ENCODE measurements around the gene GRIK2.

- no peak for TF ChIP-seq EZH2 (IDR thresholded peaks at IDR 0.05; ENCODE audit: insufficient read depth, poor library complexity, severe bottlenecking)
- no peak for TF ChIP-seq EZH2phosphoT487 (IDR thresholded peaks at IDR 0.05; ENCODE audit: insufficient read depth, low read depth)
Observed at GRCh38 chr6:101394936-101395335, 1.4 kb downstream of the GRIK2 start.
